OCI-LY1 (cell line): ENCODE data around the gene CCDC9B.

Source experiments
- H2AFZ ChIP-seq: fragments of 200-600 bp; sonication (generic), shearing (Covaris generic); 2 replicates; pipeline ENCODE4 v1.6.0; 2014; ENCODE audit warnings: antibody characterized with exemption, mild to moderate bottlenecking, low read length
- H3F3A ChIP-seq: fragments of 200-600 bp; sonication (generic), shearing (Covaris generic); 2 replicates; pipeline ENCODE4 v1.6.0; 2014; ENCODE audit warnings: mild to moderate bottlenecking, antibody characterized with exemption, low read length, moderate library complexity; ENCODE audit not compliant: insufficient read depth
- H3K27ac ChIP-seq: fragments of 200-600 bp; sonication (generic); 2 replicates; pipeline ENCODE4 v1.5.1; 2014; ENCODE audit warnings: low read length, mixed run types, mild to moderate bottlenecking, low read depth; ENCODE audit not compliant: poor library complexity, severe bottlenecking
- H3K27me3 ChIP-seq: fragments of 200-600 bp; sonication (generic); 2 replicates; pipeline ENCODE4 v1.6.0; 2014; ENCODE audit warnings: antibody characterized with exemption, mild to moderate bottlenecking, low read length, moderate library complexity; ENCODE audit not compliant: insufficient read depth
- H3K36me3 ChIP-seq: fragments of 200-600 bp; sonication (generic); 2 replicates; pipeline ENCODE4 v1.6.1; 2014; ENCODE audit warnings: mild to moderate bottlenecking, antibody characterized with exemption, low read length, moderate library complexity, mixed read lengths; ENCODE audit not compliant: insufficient read depth
- H3K4me1 ChIP-seq: fragments of 200-600 bp; sonication (generic); 2 replicates; pipeline ENCODE4 v1.5.1; 2014; ENCODE audit warnings: mild to moderate bottlenecking, low read length, moderate library complexity; ENCODE audit not compliant: insufficient read depth, severe bottlenecking
- H3K4me2 ChIP-seq: fragments of 200-600 bp; sonication (generic), shearing (Covaris generic); 2 replicates; pipeline ENCODE4 v1.6.1; 2014; ENCODE audit warnings: low read length
- H3K4me3 ChIP-seq: fragments of 200-600 bp; sonication (generic); 2 replicates; pipeline ENCODE4 v1.5.1; 2014; ENCODE audit warnings: low read length, low read depth, mild to moderate bottlenecking, mixed read lengths; ENCODE audit not compliant: poor library complexity, severe bottlenecking
- H3K79me2 ChIP-seq: fragments of 200-600 bp; shearing (Covaris generic); 2 replicates; pipeline ENCODE4 v1.6.1; 2016; ENCODE audit warnings: mixed run types, low read length, mixed read lengths; ENCODE audit not compliant: insufficient read depth
- H3K9ac ChIP-seq: fragments of 200-600 bp; sonication (generic), shearing (Covaris generic); 2 replicates; pipeline ENCODE4 v1.6.1; 2014; ENCODE audit warnings: mild to moderate bottlenecking, low read length, mixed read lengths
- H3K9me2 ChIP-seq: fragments of 200-600 bp; sonication (generic), shearing (Covaris generic); 2 replicates; pipeline ENCODE4 v1.6.1; 2014; ENCODE audit warnings: low read depth, mild to moderate bottlenecking, low read length, mixed read lengths
- H3K9me3 ChIP-seq: fragments of 200-600 bp; shearing (Covaris generic); 2 replicates; pipeline ENCODE4 v1.6.1; 2014; ENCODE audit warnings: low read length, mixed read lengths
- H4K20me1 ChIP-seq: fragments of 200-600 bp; sonication (generic), shearing (Covaris generic); 2 replicates; pipeline ENCODE4 v1.6.0; 2016; ENCODE audit warnings: mild to moderate bottlenecking, low read length; ENCODE audit not compliant: insufficient read depth
- CTCF ChIP-seq: fragments of 200-600 bp; sonication (generic), shearing (Covaris generic); IDR thresholded peaks from 2 replicates; pipeline ENCODE4 v1.5.1; 2017; ENCODE audit warnings: mild to moderate bottlenecking, antibody characterized with exemption, low read length, moderate library complexity, mixed read lengths
- EZH2 ChIP-seq: fragments of 200-600 bp; sonication (generic), shearing (Covaris generic); IDR thresholded peaks from 2 replicates; pipeline ENCODE4 v1.8.0; 2017; ENCODE audit warnings: borderline replicate concordance, mixed run types, mild to moderate bottlenecking, antibody characterized with exemption, low read length, moderate library complexity, mixed read lengths

The CCDC9B gene

DNA sequence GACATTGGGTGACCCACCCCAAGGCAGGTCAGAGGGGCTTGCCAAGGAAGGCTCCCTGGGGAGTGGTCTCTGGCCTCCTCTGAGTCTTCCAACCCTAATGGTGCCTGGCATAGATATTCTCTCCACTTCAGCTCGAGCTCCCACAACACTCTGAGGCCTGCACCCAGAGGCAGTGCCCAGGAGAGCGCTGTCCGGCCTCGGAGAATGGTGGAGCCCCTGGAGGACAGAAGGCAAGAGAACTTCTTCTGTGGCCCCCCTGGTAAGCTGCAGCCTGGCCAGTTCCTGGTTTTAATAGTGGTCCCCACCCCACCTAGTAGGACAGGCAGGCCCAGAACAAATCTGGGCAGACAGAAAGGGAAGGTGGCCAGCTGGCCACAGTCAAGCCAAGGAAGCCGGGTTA lies 24.3 kb upstream of the CCDC9B start:
- Histone ChIP-seq H3K36me3 (no peaks in the 10 kb centered on the region), H3K4me1 (peaks cover 13% of the 10 kb centered on the region), H4K20me1 (no peaks in the 10 kb centered on the region), H3F3A (no peaks in the 10 kb centered on the region), H3K9me3 (no peaks in the 10 kb centered on the region), H3K4me3 (no peak overlapping the region), H2AFZ (no peak overlapping the region), H3K27ac (no peak overlapping the region), H3K9ac (no peak overlapping the region), H3K9me2 (no peaks in the 10 kb centered on the region), H3K27me3 (no peaks in the 10 kb centered on the region), H3K79me2 (no peaks in the 10 kb centered on the region), H3K4me2 (no peak overlapping the region)
- TF ChIP-seq CTCF (no peak), EZH2 (no peak)

DNA sequence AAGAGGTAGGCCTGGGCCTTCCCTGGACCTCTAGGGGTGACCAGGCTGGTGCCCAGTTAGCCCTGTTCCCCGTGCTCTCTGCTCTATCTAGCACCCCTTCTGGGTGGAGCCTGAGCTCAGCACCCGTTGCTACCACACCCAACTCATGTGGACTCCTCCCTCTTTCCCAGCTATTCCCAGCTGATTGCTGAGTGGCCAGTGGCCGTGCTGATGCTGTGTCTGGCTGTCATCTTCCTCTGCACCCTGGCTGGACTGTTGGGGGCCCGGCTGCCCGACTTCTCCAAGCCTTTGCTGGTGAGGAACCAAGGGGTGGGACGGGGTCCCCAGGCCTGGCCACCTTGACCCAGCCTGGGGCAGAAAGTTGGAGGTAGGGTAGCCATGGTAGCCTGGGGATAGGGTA lies 23.5 kb upstream of the CCDC9B start:
- no peaks in the 10 kb centered on the region for H3K9me2 ChIP-seq
- H3K27me3 ChIP-seq: no peaks in the 10 kb centered on the region
- no peak overlapping the region for H3K9ac ChIP-seq
- H3K4me3 ChIP-seq: no peak overlapping the region
- H3K9me3 ChIP-seq: no peaks in the 10 kb centered on the region
- no peak overlapping the region for H2AFZ ChIP-seq
- TF ChIP-seq EZH2 (no peak), CTCF (no peak)
- no peaks in the 10 kb centered on the region for H3F3A ChIP-seq
- no peaks in the 10 kb centered on the region for H4K20me1 ChIP-seq
- no peaks in the 10 kb centered on the region for H3K79me2 ChIP-seq
- no peak overlapping the region for H3K4me2 ChIP-seq
- no peak overlapping the region for H3K27ac ChIP-seq
- no peaks in the 10 kb centered on the region for H3K36me3 ChIP-seq
- peaks cover 13% of the 10 kb centered on the region for H3K4me1 ChIP-seq

DNA sequence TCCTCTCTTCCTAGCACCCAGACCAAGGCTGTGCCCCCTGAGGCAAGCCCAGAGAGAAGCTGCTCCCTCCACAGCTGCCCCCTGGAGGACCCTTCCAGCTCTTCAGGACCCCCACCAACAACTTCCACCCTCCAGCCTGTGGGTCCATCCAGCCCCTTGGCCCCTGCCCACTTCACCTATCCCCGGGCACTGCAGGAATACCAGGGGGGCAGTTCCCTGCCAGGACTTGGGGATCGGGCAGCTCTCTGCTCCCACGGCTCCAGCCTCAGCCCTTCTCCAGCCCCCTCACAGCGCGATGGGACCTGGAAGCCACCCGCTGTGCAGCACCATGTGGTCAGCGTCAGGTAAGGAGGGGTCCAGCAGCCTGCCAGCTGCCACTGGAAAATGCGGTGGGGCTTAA lies 22.9 kb upstream of the CCDC9B start:
- Histone ChIP-seq H3K9ac (no peak overlapping the region), H3K9me3 (no peaks in the 10 kb centered on the region), H3F3A (no peaks in the 10 kb centered on the region), H4K20me1 (no peaks in the 10 kb centered on the region), H3K36me3 (no peaks in the 10 kb centered on the region), H3K4me1 (peaks cover 17% of the 10 kb centered on the region), H2AFZ (no peak overlapping the region), H3K79me2 (no peaks in the 10 kb centered on the region), H3K4me3 (no peak overlapping the region), H3K27ac (no peak overlapping the region), H3K9me2 (no peaks in the 10 kb centered on the region), H3K4me2 (no peak overlapping the region), H3K27me3 (no peaks in the 10 kb centered on the region)
- no peak for TF ChIP-seq CTCF
- TF ChIP-seq EZH2: no peak
